22Rv1 (cell line): ENCODE data around the gene PSMD11.

ENCODE experiments used
- ZFX ChIP-seq: fragments of 450-650 bp; IDR thresholded peaks from 2 replicates; pipeline ENCODE4 v1.6.1; 2017; ENCODE audit warnings: antibody characterized with exemption, borderline replicate concordance
- TF ChIP-seq, protein P1 (sequence below): fragments of 450-650 bp; IDR thresholded peaks from 2 replicates; pipeline ENCODE4 v1.5.1; 2017; ENCODE audit warnings: mild to moderate bottlenecking

GRCh38 chr17:32510466-32510865 lies 66.2 kb downstream of the PSMD11 start:
- TF ChIP-seq, protein P1, sequence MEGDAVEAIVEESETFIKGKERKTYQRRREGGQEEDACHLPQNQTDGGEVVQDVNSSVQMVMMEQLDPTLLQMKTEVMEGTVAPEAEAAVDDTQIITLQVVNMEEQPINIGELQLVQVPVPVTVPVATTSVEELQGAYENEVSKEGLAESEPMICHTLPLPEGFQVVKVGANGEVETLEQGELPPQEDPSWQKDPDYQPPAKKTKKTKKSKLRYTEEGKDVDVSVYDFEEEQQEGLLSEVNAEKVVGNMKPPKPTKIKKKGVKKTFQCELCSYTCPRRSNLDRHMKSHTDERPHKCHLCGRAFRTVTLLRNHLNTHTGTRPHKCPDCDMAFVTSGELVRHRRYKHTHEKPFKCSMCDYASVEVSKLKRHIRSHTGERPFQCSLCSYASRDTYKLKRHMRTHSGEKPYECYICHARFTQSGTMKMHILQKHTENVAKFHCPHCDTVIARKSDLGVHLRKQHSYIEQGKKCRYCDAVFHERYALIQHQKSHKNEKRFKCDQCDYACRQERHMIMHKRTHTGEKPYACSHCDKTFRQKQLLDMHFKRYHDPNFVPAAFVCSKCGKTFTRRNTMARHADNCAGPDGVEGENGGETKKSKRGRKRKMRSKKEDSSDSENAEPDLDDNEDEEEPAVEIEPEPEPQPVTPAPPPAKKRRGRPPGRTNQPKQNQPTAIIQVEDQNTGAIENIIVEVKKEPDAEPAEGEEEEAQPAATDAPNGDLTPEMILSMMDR = no peak
- no peak for TF ChIP-seq ZFX
